WTC11 (cell line): ENCODE data around the gene MAP3K5. TPM values are rescaled to one million over a fixed set of nuclear protein-coding genes. Genes with fewer than 3 reads are reported as not detected.

Experiments
- ATAC-seq: fragments of 200-7000 bp; cut with Tn5 transposase; 2 replicates; pipeline ENCODE4 v1.10.0; 2021; ENCODE audit warnings: mild to moderate bottlenecking, moderate library complexity
- CTCF ChIA-PET: fragments of 300-600 bp; sonication (Branson Sonifier 250); formaldehyde crosslinking; loops from one replicate; lab custom pipeline; 2021; ENCODE audit warnings: antibody characterized with exemption; lab: Charles Lee
- POLR2A ChIA-PET: fragments of 350-600 bp; sonication (Branson Sonifier 250); formaldehyde crosslinking; loops from one replicate; lab custom pipeline; 2021; ENCODE audit warnings: antibody characterized with exemption; lab: Charles Lee
- DNase-seq: peaks from one replicate; pipeline ENCODE4 v3.0.0; 2021; ENCODE audit warnings: low spot score
- H3K27ac Mint-ChIP-seq: 2 replicates; pipeline ENCODE4 v1.8.0; 2021; ENCODE audit warnings: mixed read lengths
- H3K27me3 Mint-ChIP-seq: 2 replicates; pipeline ENCODE4 v1.8.0; 2021; ENCODE audit warnings: low read depth, mild to moderate bottlenecking, moderate library complexity, mixed read lengths
- H3K36me3 Mint-ChIP-seq: 2 replicates; pipeline ENCODE4 v1.8.0; 2021; ENCODE audit warnings: mixed read lengths
- H3K4me1 Mint-ChIP-seq: 2 replicates; pipeline ENCODE4 v1.8.0; 2022; ENCODE audit warnings: mixed read lengths
- H3K4me3 Mint-ChIP-seq: 2 replicates; pipeline ENCODE4 v1.8.0; 2021; ENCODE audit warnings: mild to moderate bottlenecking, moderate library complexity, mixed read lengths
- H3K9me3 Mint-ChIP-seq: 2 replicates; pipeline ENCODE4 v1.8.0; 2021; ENCODE audit warnings: mixed read lengths
- ATF1 ChIP-seq: sonication (generic); formaldehyde crosslinking; IDR thresholded peaks from 2 replicates; pipeline ENCODE4 v1.8.1; 2023; ENCODE audit warnings: mild to moderate bottlenecking, moderate library complexity, missing genetic modification reagents
- CREB1 ChIP-seq: sonication (generic); formaldehyde crosslinking; IDR thresholded peaks from 2 replicates; pipeline ENCODE4 v1.8.0; 2023; ENCODE audit warnings: mild to moderate bottlenecking, missing genetic modification reagents
- FOXJ3 ChIP-seq: sonication (generic); formaldehyde crosslinking; IDR thresholded peaks from 2 replicates; pipeline ENCODE4 v1.9.0; 2021; ENCODE audit warnings: missing genetic modification reagents, mild to moderate bottlenecking, borderline replicate concordance
- HMGA2 ChIP-seq: fragments of 250-450 bp; sonication (Bioruptor Pico); IDR thresholded peaks from 2 replicates; pipeline ENCODE4 v1.4.0; 2021; ENCODE audit warnings: mild to moderate bottlenecking, moderate library complexity
- IRF2 ChIP-seq: sonication (generic); formaldehyde crosslinking; IDR thresholded peaks from 2 replicates; pipeline ENCODE4 v1.8.0; 2022; ENCODE audit warnings: low read depth, missing genetic modification reagents, borderline replicate concordance
- JAZF1 ChIP-seq: fragments of 250-450 bp; sonication (Bioruptor Pico); IDR thresholded peaks from 2 replicates; pipeline ENCODE4 v1.9.0; 2021; ENCODE audit warnings: moderate library complexity, mild to moderate bottlenecking, inconsistent platforms
- NR2C2 ChIP-seq: sonication (generic); formaldehyde crosslinking; IDR thresholded peaks from 2 replicates; pipeline ENCODE4 v1.8.0; 2022; ENCODE audit warnings: mild to moderate bottlenecking, missing genetic modification reagents
- NR3C1 ChIP-seq: sonication (generic); formaldehyde crosslinking; conservative IDR thresholded peaks from 2 replicates; pipeline ENCODE4 v1.8.1; 2023; ENCODE audit warnings: low read depth, mild to moderate bottlenecking, missing genetic modification reagents
- TEAD1 ChIP-seq: sonication (generic); formaldehyde crosslinking; IDR thresholded peaks from 2 replicates; pipeline ENCODE4 v1.8.0; 2022; ENCODE audit warnings: mild to moderate bottlenecking, missing genetic modification reagents
- TP53 ChIP-seq: sonication (generic); formaldehyde crosslinking; IDR thresholded peaks from 2 replicates; pipeline ENCODE4 v1.8.1; 2023; ENCODE audit warnings: mild to moderate bottlenecking, missing genetic modification reagents
- ZNF232 ChIP-seq: sonication (generic); formaldehyde crosslinking; IDR thresholded peaks from 2 replicates; pipeline ENCODE4 v1.8.0; 2022; ENCODE audit warnings: mild to moderate bottlenecking, missing genetic modification reagents
- total RNA-seq: library from RNA; stranded (reverse); gene quantifications from 3 replicates; pipeline ENCODE4 v1.2.3, GENCODE V29; 2021
- TF ChIP-seq, protein P1 (sequence below): sonication (generic); formaldehyde crosslinking; IDR thresholded peaks from 2 replicates; pipeline ENCODE4 v1.8.0; 2022; ENCODE audit warnings: missing genetic modification reagents
- TF ChIP-seq, protein P2 (sequence below): sonication (generic); formaldehyde crosslinking; IDR thresholded peaks from 2 replicates; pipeline ENCODE4 v1.8.0; 2023; ENCODE audit warnings: missing genetic modification reagents
- TF ChIP-seq, protein P3 (sequence below): sonication (generic); formaldehyde crosslinking; IDR thresholded peaks from 2 replicates; pipeline ENCODE4 v1.8.1; 2023; ENCODE audit warnings: mild to moderate bottlenecking, missing genetic modification reagents
- TF ChIP-seq, protein P4 (sequence below): sonication (generic); formaldehyde crosslinking; IDR thresholded peaks from 2 replicates; pipeline ENCODE4 v1.8.1; 2023; ENCODE audit warnings: mild to moderate bottlenecking, missing genetic modification reagents, moderate library complexity
- TF ChIP-seq, protein P5 (sequence below): sonication (generic); formaldehyde crosslinking; IDR thresholded peaks from 2 replicates; pipeline ENCODE4 v1.8.0; 2023; ENCODE audit warnings: mild to moderate bottlenecking, missing genetic modification reagents
- TF ChIP-seq, protein P6 (sequence below): sonication (generic); formaldehyde crosslinking; IDR thresholded peaks from 2 replicates; pipeline ENCODE4 v1.8.1; 2022; ENCODE audit warnings: mild to moderate bottlenecking, missing genetic modification reagents, moderate library complexity, borderline replicate concordance

MAP3K5 gene
- total RNA-seq, 1 experiment from 2014 or later, result 1.6 TPM

DNA sequence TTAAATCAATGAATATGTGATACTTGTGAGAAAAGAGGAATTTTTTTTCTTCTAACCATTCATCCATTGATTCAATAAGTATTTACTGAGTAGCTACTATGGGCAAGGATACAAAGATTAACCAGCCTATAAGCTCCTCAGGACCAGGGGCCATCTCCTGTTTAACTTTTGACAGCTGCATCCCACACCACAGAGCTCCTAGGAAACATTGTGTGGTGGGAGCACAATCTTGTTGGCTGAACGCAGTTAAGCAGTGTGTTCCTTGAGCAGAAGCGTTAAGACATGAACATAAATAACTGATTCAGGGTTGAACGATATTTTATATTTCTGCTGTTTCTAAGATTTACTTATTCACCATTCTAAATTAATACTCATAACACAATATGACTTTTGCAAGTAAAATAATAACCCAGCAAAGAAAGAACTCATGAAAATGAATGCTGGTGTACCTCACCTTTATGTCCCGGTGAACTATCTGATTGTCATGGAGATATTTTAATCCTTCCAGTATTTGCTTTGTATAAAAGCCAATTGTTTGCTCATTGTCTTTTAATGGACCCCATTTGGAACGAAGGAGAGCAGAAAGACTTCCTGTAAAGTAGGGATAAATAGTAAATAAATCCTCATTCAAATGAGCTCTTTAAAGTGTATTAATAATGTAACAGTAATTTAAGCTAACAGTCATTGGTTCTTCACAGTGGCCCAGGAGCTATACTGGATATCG lies 179.4 kb downstream of the MAP3K5 start:
- H3K27me3 Mint-ChIP-seq, result no peaks in the 10 kb centered on the region

DNA sequence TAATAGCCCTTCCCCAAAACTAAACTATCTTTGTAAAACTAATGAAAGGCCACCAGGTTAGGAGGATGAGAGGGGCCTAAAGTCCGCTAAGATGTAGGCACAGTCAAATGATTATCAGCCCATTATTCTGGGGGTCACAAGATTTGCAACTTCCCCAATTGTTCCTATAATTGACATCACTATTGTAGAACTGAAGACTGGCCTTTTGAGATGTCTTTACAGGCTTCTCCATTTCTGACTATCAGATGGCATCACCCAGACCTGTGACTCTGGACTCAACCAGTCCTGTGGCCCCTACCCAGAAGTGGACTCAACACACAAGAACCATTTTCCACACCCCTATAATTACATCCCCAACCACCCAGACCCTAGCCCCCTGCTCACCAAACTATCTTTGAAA lies 180.5 kb downstream of the MAP3K5 start:
- POLR2A ChIA-PET, result no interaction called here
- no peak overlapping the region for H3K4me3 Mint-ChIP-seq

More for the DNA sequence above, 179.4 kb downstream of the MAP3K5 start:
- ChIA-PET POLR2A (no interaction called here), CTCF (interaction anchor here (1.0 to 2.2 kb wide), 3 partner anchors 11 to 180 kb away, joined by 3 to 16 read pairs (median 6); partner anchors contain the start of gene MAP3K5)
- DNase-seq (no peak), ATAC-seq (peak; percentile 43)
- peak overlapping the region; percentile 11; the same call in 1 of the 2 replicates for H3K4me3 Mint-ChIP-seq
- H3K27ac Mint-ChIP-seq, result no peak overlapping the region
- TF ChIP-seq CREB1 (CRISPR knock-in tag) (no peak), TP53 (no peak)
- no peaks in the 10 kb centered on the region for H3K36me3 Mint-ChIP-seq
- H3K4me1 Mint-ChIP-seq, result peaks cover 60% of the 10 kb centered on the region
- no peaks in the 10 kb centered on the region for H3K9me3 Mint-ChIP-seq

DNA sequence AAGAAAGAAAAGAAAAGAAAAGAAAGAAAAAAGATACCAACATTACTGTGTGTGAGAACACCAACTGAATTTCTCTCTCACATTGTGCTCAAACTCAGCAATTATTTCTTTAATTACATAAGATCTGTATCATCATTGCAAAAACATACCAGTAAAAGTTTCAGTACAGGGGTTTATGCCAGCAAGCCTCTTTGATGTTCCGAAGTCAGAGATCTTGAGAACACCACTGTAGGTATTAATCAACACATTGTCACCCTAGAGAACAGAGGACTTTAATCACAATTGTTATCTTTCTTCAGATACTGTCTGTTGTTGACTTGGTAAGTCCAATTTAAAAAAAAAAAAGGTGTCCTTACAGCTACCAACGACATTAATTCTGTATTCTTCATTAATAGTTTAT lies 181.1 kb downstream of the MAP3K5 start:
- Mint-ChIP-seq H3K27ac (no peak overlapping the region), H3K4me3 (no peak overlapping the region), H3K36me3 (no peaks in the 10 kb centered on the region), H3K9me3 (no peaks in the 10 kb centered on the region), H3K4me1 (peaks cover 63% of the 10 kb centered on the region), H3K27me3 (no peaks in the 10 kb centered on the region)
- TF ChIP-seq IRF2 (CRISPR knock-in tag) (no peak), NR2C2 (CRISPR knock-in tag) (no peak), TEAD1 (CRISPR knock-in tag) (no peak), ZNF232 (CRISPR knock-in tag) (no peak), ATF1 (CRISPR knock-in tag) (no peak), JAZF1 (CRISPR knock-in tag) (no peak), HMGA2 (no peak), NR3C1 (CRISPR knock-in tag) (no peak), FOXJ3 (CRISPR knock-in tag) (no peak)
- TF ChIP-seq, protein P1, sequence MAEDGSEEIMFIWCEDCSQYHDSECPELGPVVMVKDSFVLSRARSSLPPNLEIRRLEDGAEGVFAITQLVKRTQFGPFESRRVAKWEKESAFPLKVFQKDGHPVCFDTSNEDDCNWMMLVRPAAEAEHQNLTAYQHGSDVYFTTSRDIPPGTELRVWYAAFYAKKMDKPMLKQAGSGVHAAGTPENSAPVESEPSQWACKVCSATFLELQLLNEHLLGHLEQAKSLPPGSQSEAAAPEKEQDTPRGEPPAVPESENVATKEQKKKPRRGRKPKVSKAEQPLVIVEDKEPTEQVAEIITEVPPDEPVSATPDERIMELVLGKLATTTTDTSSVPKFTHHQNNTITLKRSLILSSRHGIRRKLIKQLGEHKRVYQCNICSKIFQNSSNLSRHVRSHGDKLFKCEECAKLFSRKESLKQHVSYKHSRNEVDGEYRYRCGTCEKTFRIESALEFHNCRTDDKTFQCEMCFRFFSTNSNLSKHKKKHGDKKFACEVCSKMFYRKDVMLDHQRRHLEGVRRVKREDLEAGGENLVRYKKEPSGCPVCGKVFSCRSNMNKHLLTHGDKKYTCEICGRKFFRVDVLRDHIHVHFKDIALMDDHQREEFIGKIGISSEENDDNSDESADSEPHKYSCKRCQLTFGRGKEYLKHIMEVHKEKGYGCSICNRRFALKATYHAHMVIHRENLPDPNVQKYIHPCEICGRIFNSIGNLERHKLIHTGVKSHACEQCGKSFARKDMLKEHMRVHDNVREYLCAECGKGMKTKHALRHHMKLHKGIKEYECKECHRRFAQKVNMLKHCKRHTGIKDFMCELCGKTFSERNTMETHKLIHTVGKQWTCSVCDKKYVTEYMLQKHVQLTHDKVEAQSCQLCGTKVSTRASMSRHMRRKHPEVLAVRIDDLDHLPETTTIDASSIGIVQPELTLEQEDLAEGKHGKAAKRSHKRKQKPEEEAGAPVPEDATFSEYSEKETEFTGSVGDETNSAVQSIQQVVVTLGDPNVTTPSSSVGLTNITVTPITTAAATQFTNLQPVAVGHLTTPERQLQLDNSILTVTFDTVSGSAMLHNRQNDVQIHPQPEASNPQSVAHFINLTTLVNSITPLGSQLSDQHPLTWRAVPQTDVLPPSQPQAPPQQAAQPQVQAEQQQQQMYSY (CRISPR knock-in tag), result no peak
- TF ChIP-seq, protein P2, sequence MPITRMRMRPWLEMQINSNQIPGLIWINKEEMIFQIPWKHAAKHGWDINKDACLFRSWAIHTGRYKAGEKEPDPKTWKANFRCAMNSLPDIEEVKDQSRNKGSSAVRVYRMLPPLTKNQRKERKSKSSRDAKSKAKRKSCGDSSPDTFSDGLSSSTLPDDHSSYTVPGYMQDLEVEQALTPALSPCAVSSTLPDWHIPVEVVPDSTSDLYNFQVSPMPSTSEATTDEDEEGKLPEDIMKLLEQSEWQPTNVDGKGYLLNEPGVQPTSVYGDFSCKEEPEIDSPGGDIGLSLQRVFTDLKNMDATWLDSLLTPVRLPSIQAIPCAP (CRISPR knock-in tag), result no peak
- TF ChIP-seq, protein P3, sequence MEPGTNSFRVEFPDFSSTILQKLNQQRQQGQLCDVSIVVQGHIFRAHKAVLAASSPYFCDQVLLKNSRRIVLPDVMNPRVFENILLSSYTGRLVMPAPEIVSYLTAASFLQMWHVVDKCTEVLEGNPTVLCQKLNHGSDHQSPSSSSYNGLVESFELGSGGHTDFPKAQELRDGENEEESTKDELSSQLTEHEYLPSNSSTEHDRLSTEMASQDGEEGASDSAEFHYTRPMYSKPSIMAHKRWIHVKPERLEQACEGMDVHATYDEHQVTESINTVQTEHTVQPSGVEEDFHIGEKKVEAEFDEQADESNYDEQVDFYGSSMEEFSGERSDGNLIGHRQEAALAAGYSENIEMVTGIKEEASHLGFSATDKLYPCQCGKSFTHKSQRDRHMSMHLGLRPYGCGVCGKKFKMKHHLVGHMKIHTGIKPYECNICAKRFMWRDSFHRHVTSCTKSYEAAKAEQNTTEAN (CRISPR knock-in tag), result no peak
- TF ChIP-seq, protein P4, sequence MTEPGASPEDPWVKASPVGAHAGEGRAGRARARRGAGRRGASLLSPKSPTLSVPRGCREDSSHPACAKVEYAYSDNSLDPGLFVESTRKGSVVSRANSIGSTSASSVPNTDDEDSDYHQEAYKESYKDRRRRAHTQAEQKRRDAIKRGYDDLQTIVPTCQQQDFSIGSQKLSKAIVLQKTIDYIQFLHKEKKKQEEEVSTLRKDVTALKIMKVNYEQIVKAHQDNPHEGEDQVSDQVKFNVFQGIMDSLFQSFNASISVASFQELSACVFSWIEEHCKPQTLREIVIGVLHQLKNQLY, result no peak
- TF ChIP-seq, protein P5, sequence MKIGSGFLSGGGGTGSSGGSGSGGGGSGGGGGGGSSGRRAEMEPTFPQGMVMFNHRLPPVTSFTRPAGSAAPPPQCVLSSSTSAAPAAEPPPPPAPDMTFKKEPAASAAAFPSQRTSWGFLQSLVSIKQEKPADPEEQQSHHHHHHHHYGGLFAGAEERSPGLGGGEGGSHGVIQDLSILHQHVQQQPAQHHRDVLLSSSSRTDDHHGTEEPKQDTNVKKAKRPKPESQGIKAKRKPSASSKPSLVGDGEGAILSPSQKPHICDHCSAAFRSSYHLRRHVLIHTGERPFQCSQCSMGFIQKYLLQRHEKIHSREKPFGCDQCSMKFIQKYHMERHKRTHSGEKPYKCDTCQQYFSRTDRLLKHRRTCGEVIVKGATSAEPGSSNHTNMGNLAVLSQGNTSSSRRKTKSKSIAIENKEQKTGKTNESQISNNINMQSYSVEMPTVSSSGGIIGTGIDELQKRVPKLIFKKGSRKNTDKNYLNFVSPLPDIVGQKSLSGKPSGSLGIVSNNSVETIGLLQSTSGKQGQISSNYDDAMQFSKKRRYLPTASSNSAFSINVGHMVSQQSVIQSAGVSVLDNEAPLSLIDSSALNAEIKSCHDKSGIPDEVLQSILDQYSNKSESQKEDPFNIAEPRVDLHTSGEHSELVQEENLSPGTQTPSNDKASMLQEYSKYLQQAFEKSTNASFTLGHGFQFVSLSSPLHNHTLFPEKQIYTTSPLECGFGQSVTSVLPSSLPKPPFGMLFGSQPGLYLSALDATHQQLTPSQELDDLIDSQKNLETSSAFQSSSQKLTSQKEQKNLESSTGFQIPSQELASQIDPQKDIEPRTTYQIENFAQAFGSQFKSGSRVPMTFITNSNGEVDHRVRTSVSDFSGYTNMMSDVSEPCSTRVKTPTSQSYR (CRISPR knock-in tag), result no peak
- TF ChIP-seq, protein P6, sequence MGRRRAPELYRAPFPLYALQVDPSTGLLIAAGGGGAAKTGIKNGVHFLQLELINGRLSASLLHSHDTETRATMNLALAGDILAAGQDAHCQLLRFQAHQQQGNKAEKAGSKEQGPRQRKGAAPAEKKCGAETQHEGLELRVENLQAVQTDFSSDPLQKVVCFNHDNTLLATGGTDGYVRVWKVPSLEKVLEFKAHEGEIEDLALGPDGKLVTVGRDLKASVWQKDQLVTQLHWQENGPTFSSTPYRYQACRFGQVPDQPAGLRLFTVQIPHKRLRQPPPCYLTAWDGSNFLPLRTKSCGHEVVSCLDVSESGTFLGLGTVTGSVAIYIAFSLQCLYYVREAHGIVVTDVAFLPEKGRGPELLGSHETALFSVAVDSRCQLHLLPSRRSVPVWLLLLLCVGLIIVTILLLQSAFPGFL, result no peak
- ChIA-PET CTCF (interaction anchor here (1.6 kb wide), 1 partner anchor 10 kb away, joined by 4 read pairs; no protein-coding TSS in a partner anchor), POLR2A (no interaction called here)
- ATAC-seq (no peak), DNase-seq (no peak)

More for the DNA sequence above, 180.5 kb downstream of the MAP3K5 start:
- no peaks in the 10 kb centered on the region for H3K36me3 Mint-ChIP-seq
- H3K9me3 Mint-ChIP-seq, result no peaks in the 10 kb centered on the region
- CTCF ChIA-PET, result interaction anchor here (1.3 to 2.2 kb wide), 2 partner anchors 9 to 32 kb away, joined by 3 to 16 read pairs; no protein-coding TSS in a partner anchor
- no peak overlapping the region for H3K27ac Mint-ChIP-seq
- peaks cover 63% of the 10 kb centered on the region for H3K4me1 Mint-ChIP-seq
- no peak for ATAC-seq
- DNase-seq, result no peak
- no peaks in the 10 kb centered on the region for H3K27me3 Mint-ChIP-seq
- TF ChIP-seq, protein P4, result no peak
- no peak for TF ChIP-seq FOXJ3 (CRISPR knock-in tag)
- TF ChIP-seq, all 79 proteins: peak for 0
